A172 (cell line): ENCODE results near the gene MDC1. TPM values are rescaled to one million over a fixed set of nuclear protein-coding genes. Genes with fewer than 3 reads are reported as not detected.

Source experiments
- DNase-seq: peaks from one replicate; pipeline ENCODE4 v3.0.0-alpha.2; 2015; ENCODE audit warnings: low spot score
- total RNA-seq: library from RNA; depleted of rRNA; stranded (reverse); fragments of >200 nt; shearing (Covaris generic); gene quantifications from 2 replicates; pipeline ENCODE4 v1.2.3, GENCODE V29; 2014

Gene MDC1
- total RNA-seq, 1 experiment from 2014 or later, result 7.6 TPM

GRCh38 chr6:30748851-30749540, 31.9 kb upstream of the MDC1 start:
- DNase-seq, result no peak

GRCh38 chr6:30747902-30748769, 31.1 kb upstream of the MDC1 start:
- no peak for DNase-seq

- no peak for DNase-seq
These were observed 30.2 kb upstream of the MDC1 start for GRCh38 chr6:30747300-30747687.

- DNase-seq, result peak; percentile 91
These were observed 27.1 kb upstream of the MDC1 start, which contains the start of gene IER3 for GRCh38 chr6:30744054-30744805. IER3 (minus strand) TSS chr6:30744547; CDS start chr6:30744518, 29 bp downstream.

GRCh38 chr6:30743099-30744053, 26.3 kb upstream of the MDC1 start:
- DNase-seq, result peak; percentile 44

- DNase-seq, result peak; percentile 93
These were observed 25.4 kb upstream of the MDC1 start, which contains the start of gene FLOT1 for GRCh38 chr6:30742316-30743098. FLOT1 (minus strand) TSS chr6:30742687; CDS start chr6:30742189, 498 bp downstream.

GRCh38 chr6:30741789-30742315, 24.8 kb upstream of the MDC1 start:
- no peak for DNase-seq

- no peak for DNase-seq
These were observed 24.1 kb upstream of the MDC1 start for GRCh38 chr6:30741063-30741779.

GRCh38 chr6:30740540-30740870, 23.4 kb upstream of the MDC1 start:
- DNase-seq, result no peak

- no peak for DNase-seq
These were observed 21.5 kb upstream of the MDC1 start for GRCh38 chr6:30738532-30738931.

- no peak for DNase-seq
These were observed 18.7 kb upstream of the MDC1 start for GRCh38 chr6:30735668-30736314.

GRCh38 chr6:30732237-30732943, 15.3 kb upstream of the MDC1 start:
- DNase-seq, result no peak

- DNase-seq, result peak; percentile 59
These were observed 13.7 kb upstream of the MDC1 start for GRCh38 chr6:30730601-30731435.

GRCh38 chr6:30727920-30728553, 11.0 kb upstream of the MDC1 start:
- peak; percentile 54 for DNase-seq

- peak; percentile 56 for DNase-seq
These were observed 9.7 kb upstream of the MDC1 start for GRCh38 chr6:30726506-30727413.
